Globus pallidus (tissue), 1 donor: ENCODE data around the gene SLC12A2.

ENCODE experiments used
- DNase-seq: peaks from one replicate; pipeline ENCODE4 v3.0.0-alpha.2; 2015; ENCODE audit warnings: low spot score

The SLC12A2 gene

DNA sequence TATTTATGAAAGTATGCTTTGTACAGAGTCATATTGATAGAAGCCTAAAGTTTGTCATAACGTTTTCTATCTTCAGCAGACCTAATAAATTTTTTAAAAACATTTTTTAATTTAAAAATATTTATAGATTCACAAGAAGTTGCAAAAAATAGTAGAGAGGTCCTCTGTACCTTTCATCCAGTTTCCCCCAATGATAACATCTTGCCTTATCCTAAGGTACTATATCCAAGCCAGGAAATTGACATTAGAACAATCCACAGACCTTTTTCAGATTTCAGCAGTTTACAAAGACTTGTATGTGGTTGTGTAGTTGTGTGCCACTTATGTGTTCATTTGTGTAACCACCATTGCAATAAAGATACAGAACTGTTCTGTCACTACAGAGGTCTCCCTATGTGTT is 88.5 kb downstream of the SLC12A2 start:
- DNase-seq, result no peak

GRCh38 chr5:128174951-128175350 is 91.4 kb downstream of the SLC12A2 start:
- no peak for DNase-seq

- DNase-seq, result no peak
These were observed 108.8 kb downstream of the SLC12A2 start for GRCh38 chr5:128192368-128192767.

- DNase-seq, result no peak
These were observed 110.3 kb downstream of the SLC12A2 start for GRCh38 chr5:128193665-128194390.

DNA sequence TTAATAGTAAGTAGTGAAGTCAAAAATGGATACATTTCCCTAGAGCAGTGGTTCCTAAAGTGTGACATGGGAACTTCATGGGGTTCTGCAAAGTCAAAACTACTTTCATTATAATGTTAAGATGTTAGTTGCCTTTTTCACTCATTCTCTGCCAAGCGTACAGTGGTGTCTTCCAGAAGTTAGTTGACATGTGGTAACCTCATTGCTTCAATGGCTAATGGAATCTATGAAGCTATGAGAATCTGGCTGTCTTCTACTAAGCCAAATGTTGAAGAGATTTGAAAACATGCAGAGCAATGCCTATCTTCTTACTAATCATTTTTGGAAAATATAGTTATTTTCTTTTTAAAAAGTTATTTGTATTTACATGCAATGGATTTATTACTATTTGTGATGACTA is 111.8 kb downstream of the SLC12A2 start:
- DNase-seq, result no peak

GRCh38 chr5:128196080-128196479 is 112.5 kb downstream of the SLC12A2 start:
- DNase-seq, result no peak

- no peak for DNase-seq
These were observed 113.2 kb downstream of the SLC12A2 start for GRCh38 chr5:128196791-128197190.

DNA sequence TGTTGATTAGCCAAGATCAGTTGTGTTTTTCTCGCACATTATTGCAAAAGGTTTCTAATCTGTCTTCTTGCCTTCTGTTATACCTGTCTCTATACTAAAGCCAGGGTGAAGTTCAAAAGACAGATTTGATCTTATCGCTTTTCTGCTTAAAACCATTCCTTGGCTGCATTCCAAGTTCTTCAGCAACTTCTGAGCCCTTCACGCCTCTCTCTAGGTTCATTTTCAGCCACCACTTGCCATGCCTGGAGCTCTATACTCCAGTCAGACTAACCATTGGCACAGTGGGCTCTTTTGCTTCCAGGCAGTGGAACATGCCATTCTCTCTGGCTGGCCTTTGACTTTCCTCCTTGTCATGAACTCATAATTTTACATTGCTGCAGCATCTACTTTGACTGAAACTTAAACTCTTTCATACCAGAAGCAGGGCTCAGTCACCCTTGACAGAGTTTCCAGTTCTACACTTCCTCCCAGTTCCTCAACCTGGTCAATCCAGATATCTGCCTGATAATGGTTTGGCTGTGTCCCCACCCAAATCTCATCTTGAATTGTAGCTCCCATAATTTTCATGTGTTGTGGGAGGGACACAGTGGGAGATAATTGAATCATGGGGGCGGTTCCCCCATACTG is 114.4 kb downstream of the SLC12A2 start:
- DNase-seq, result no peak

GRCh38 chr5:128199104-128199503 is 115.5 kb downstream of the SLC12A2 start:
- DNase-seq, result no peak

DNA sequence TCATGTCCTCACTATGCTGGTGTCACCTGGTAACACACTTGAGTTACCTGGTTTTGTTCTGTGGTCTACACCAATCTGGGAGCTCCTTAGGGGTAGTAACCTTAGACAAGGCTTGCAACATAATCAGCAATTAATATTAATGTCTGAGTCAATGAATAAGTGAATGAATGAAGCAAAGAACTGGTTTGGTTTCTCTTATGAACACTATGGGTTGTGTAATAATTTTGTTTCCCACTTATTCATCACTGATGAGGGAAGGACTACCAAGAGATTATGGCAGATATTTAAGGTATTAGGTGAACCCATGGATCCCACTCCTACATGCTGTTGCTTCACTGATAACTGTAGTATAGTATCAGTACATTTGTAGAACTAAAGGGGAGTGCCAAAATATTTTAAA is 116.0 kb downstream of the SLC12A2 start:
- DNase-seq, result no peak

DNA sequence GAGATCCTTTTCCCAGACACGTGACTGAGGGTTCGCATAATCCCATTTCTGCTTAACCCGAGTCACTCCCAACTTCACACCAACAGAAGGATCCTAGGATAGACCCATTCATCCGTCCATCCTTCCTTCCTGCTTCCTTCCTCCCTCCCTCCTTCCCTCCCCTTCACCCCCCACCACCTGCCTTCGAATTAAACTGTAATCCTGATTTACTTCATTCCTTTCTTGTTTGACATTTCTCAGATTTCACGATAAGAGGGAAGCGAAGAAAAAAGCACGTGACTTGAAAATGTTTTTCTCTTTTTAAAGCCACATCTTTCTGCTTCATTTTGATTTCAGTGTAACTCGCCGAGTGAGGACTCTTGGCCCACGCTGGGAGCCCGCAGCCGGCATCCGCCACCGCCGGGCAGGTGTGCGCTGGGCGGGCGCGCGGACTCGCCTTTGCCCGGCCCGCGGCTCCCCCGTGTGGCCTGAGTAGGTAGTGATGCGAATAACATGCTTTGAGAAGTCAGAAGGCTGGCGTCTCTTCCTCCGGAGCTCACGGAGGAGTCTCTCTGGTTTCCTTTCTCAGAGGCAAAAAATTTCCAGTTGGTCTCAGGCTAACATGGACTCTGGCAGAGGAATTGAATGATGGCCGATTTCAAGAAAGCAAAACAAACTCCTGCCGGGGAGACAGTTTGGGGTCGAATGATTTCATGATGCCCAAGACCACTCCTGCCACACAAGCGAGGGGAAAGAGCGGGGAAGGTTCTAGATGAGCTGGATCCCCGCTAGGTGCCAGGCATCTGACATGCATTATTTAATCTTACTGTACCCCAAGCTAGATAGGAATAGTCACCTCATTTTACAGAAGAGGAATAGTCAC is 117.7 kb downstream of the SLC12A2 start:
- peak; percentile 63 for DNase-seq

- no peak for DNase-seq
These were observed 118.8 kb downstream of the SLC12A2 start for GRCh38 chr5:128202320-128202719.

DNA sequence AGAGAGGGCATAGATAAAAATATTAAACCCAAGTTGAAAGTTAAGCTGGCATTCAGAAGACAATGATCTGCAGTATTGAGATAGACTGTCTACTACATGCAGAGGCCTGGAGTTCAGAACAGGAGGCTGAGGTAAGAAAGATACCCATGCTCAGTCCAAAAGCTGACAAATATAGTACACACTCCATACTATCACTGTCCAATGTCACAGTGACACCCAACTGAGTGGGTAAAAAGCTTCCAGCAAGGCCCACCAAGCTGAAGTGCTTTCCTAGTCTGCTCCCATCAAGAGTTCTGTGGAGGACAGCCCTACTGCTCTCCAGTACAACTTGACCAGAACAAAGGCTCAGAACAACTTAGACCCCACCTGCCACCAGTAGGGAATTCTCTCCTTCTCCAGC is 124.9 kb downstream of the SLC12A2 start:
- DNase-seq, result no peak

DNA sequence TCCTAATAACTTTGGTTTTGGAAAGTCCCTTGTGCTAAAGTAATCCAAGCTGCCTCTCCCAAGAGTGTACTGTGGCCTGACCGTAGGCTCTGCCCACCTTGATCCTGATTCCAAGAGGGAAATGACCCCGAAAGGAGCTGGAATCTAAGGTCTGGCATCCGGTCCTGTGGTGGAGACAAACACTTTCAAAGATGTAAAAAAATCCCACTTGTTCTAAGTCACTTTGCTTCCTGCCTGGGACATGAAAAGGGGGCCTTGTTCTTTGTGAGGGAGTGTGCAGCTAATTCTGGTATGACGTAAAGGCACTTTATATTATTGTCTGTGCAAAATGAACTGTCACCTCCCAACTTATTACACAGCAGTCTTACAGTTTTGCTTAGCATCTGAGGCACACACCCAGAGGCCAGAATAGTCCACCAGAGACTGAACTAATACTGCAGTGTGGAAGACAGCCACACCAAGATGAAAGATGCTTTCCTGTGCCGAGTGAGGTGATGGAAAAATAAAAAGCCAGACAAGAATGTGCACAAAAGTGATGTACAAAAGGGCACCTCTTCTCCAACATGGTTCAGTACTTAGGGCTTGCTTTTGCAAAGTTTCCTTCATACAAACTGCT is 128.7 kb downstream of the SLC12A2 start:
- no peak for DNase-seq

DNA sequence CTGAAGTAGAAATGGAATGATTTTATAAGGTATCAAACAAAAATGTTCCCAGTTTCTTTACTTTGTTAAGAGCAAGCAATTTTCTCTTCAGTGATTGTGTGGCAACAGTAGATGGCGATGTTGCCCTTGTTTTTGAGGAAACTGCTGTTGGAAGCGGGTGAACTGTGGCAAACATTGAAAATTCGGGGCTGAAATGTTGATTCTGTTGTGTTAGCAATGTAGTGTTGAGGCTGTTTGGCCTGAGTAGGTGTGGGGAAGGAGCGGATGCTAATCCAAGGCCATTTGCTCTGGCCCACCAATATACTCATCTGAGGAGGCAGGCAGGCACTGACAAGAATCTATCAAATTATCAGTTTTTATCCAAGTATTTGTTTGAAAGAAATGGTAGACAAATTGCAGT is 129.8 kb downstream of the SLC12A2 start:
- peak; percentile 67 for DNase-seq

DNA sequence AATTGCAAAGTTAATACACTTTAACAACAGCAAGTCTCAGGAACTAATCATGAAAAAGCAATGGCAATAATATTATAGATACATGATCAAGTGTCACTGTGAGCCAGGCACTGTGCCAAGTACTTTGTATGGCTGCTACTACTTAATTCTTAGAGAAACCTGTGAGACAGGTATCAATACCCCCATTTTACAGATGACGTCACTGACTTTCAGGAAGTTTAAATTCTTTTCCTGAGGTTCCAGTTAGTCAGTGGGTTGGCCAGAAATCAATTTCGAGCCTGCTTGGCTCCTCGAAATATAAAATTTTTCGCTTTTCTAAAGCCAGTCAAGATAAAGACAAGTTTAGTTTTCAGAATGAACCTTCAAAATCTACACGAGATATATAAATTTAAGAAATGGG is 130.3 kb downstream of the SLC12A2 start:
- no peak for DNase-seq

DNA sequence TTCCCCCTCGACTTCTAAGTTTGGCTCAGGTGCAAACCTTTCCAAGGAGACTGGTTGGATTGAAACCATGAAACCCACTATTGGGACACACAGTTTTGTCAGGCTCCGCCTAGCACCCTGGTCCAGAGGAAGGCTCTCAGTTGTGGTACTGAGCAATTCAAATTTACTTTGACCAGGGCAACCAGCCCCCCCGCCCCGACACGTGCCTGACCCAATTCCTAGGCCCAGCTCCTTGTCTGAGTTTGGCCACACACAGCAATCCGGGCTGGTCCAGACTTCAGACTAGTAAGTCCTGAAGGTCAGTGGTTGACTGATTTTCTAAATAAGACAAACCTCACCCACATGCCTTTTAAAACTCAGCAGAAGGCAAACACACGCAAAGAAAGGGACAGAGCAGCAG is 132.7 kb downstream of the SLC12A2 start:
- no peak for DNase-seq

GRCh38 chr5:128216860-128217531 is 133.4 kb downstream of the SLC12A2 start:
- DNase-seq, result no peak

DNA sequence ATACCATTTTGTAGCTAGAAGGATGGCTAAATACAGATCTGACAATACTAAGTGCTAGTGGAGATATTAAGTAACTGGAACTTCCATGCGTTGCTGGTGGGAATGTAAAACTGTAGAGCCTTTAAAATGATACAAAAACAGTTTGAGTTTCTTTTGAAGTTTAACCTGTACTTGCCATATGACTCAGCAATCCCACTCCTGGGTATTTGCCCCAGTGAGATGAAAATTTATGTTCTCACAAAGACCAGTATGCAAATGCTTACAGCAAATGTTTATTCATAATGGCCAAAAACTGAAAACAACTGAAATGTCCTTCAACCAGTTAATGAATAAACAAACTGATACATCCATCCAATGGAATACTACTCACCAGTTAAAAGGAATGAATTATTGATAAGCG is 137.3 kb downstream of the SLC12A2 start:
- DNase-seq, result no peak

DNA sequence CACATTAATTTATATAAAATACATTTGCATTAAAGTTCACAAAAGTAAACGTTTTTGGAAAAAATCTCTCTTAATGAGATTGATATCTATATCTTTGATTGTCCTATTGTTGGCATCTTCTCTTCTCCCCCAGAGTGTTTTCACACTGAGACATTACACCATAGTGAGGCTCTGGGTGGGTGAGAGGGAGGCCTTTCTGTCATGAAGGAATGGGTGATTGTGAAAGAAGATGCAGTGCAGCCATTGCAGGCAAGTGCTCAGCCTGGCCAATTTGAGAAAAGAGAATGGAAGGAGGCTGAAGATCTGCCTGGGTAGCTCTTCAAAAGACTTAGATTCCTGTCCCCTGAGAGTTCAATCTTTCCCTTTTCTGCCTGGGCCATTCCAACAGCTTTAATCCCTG is 140.8 kb downstream of the SLC12A2 start:
- no peak for DNase-seq

GRCh38 chr5:128225245-128226030 is 141.9 kb downstream of the SLC12A2 start:
- no peak for DNase-seq
